Ovary (tissue), 3 donors: ENCODE results near the gene LSM2.
"Not testable (repeated sequence)": the region's sequence is repeated elsewhere in the genome, so short reads cannot be mapped to it uniquely, and the experiment has no call there.

Experiments
- CTCF ChIP-seq, 3 donors: fragments of 450-650 bp in 2 of 3; fragments of 200-600 bp in 1 of 3; IDR thresholded peaks; one replicate each; pipeline versions ENCODE4 v1.5.1 to v1.8.0; 2016 to 2022; ENCODE audit warnings: antibody characterized with exemption in 3 of 3, mild to moderate bottlenecking in 1 of 3
- EP300 ChIP-seq: sonication (generic); formaldehyde crosslinking; IDR thresholded peaks from one replicate; pipeline ENCODE4 v1.6.1; 2017; ENCODE audit warnings: antibody characterized with exemption
- POLR2A ChIP-seq: fragments of 450-650 bp; IDR thresholded peaks from one replicate; pipeline ENCODE4 v1.6.1; 2017; ENCODE audit warnings: antibody characterized with exemption, mild to moderate bottlenecking, moderate library complexity
- donor health status: DM: no; HTN: no; CAD: no.

GRCh38 chr6:31817133-31817928 is 10.6 kb upstream of the LSM2 start:
- not testable (repeated sequence) for TF ChIP-seq CTCF (IDR thresholded peaks at IDR 0.05); POLR2A; EP300
